MG63 (cell line): ENCODE data around the gene TMEM247. TPM values are rescaled to one million over a fixed set of nuclear protein-coding genes. Genes with fewer than 3 reads are reported as not detected.

Experiments used
- DNase-seq: peaks from one replicate; pipeline ENCODE4 v3.0.0-alpha.2; 2020
- H3K27me3 ChIP-seq: fragments of 250-450 bp; sonication (Bioruptor Pico); 2 replicates; pipeline ENCODE4 v1.5.1; 2020; ENCODE audit warnings: mild to moderate bottlenecking, moderate library complexity
- H3K36me3 ChIP-seq: fragments of 250-450 bp; sonication (Bioruptor Pico); 2 replicates; pipeline ENCODE4 v1.5.1; 2020; ENCODE audit warnings: mild to moderate bottlenecking, moderate library complexity
- H3K4me3 ChIP-seq: fragments of 250-450 bp; sonication (Bioruptor Pico); 2 replicates; pipeline ENCODE4 v1.5.1; 2020; ENCODE audit warnings: mild to moderate bottlenecking, moderate library complexity
- H3K9me3 ChIP-seq: fragments of 250-450 bp; sonication (Bioruptor Pico); 2 replicates; pipeline ENCODE4 v1.5.1; 2020; ENCODE audit warnings: mild to moderate bottlenecking, moderate library complexity
- total RNA-seq: library from RNA; depleted of rRNA; stranded (reverse); fragments of >200 nt; shearing (Covaris generic); gene quantifications from 2 replicates; pipeline ENCODE4 v1.2.3, GENCODE V29; 2014; ENCODE audit warnings: low replicate concordance

TMEM247 gene
- total RNA-seq, 1 experiment from 2014 or later = not detected

GRCh38 chr2:46495231-46496030 lies 16.1 kb downstream of the TMEM247 start:
- Histone ChIP-seq H3K4me3 (no peak overlapping the region), H3K9me3 (no peaks in the 10 kb centered on the region), H3K36me3 (no peaks in the 10 kb centered on the region), H3K27me3 (no peaks in the 10 kb centered on the region)
- DNase-seq = no peak

DNA sequence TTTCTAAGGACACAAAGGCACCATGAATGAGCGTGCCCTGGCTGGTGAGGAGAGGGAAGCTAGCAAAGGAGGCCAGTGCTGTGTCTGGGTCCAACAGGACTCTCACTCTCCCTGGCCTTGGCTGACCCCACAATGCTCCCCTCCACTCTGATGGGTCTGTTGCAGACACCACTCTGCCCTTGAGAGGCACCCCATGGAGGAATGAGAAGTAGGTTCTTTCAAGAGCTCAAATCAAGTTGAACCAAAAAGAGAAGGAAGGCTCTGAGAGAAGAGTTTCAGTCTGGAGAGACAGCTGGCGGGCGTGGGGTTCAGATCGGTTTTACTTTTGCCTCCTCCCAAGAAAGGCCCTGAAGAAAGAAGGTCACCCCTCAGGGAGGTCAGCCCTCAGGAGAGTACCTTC lies 18.4 kb downstream of the TMEM247 start:
- Histone ChIP-seq H3K9me3 (no peaks in the 10 kb centered on the region), H3K27me3 (no peaks in the 10 kb centered on the region), H3K36me3 (no peaks in the 10 kb centered on the region), H3K4me3 (no peak overlapping the region)
- DNase-seq = no peak

GRCh38 chr2:46498681-46499080 lies 19.3 kb downstream of the TMEM247 start:
- Histone ChIP-seq H3K27me3 (no peaks in the 10 kb centered on the region), H3K36me3 (no peaks in the 10 kb centered on the region), H3K9me3 (no peaks in the 10 kb centered on the region), H3K4me3 (no peak overlapping the region)
- DNase-seq = no peak

GRCh38 chr2:46499392-46499785 lies 20.0 kb downstream of the TMEM247 start:
- DNase-seq = no peak
- peak overlapping the region; percentile 55 for H3K4me3 ChIP-seq
- H3K36me3 ChIP-seq = no peaks in the 10 kb centered on the region
- no peaks in the 10 kb centered on the region for H3K9me3 ChIP-seq
- H3K27me3 ChIP-seq = no peaks in the 10 kb centered on the region

- no peak overlapping the region for H3K4me3 ChIP-seq
- no peak for DNase-seq
- no peaks in the 10 kb centered on the region for H3K27me3 ChIP-seq
- no peaks in the 10 kb centered on the region for H3K36me3 ChIP-seq
- H3K9me3 ChIP-seq = no peaks in the 10 kb centered on the region
Measured at GRCh38 chr2:46500801-46501200, 21.4 kb downstream of the TMEM247 start.

- Histone ChIP-seq H3K4me3 (no peak overlapping the region), H3K27me3 (no peaks in the 10 kb centered on the region), H3K9me3 (no peaks in the 10 kb centered on the region), H3K36me3 (no peaks in the 10 kb centered on the region)
- DNase-seq = no peak
Measured at GRCh38 chr2:46502291-46502885, 23.0 kb downstream of the TMEM247 start.

- Histone ChIP-seq H3K9me3 (no peaks in the 10 kb centered on the region), H3K4me3 (no peak overlapping the region), H3K27me3 (no peaks in the 10 kb centered on the region), H3K36me3 (no peaks in the 10 kb centered on the region)
- DNase-seq = no peak
Measured at GRCh38 chr2:46503686-46504085, 24.3 kb downstream of the TMEM247 start.

DNA sequence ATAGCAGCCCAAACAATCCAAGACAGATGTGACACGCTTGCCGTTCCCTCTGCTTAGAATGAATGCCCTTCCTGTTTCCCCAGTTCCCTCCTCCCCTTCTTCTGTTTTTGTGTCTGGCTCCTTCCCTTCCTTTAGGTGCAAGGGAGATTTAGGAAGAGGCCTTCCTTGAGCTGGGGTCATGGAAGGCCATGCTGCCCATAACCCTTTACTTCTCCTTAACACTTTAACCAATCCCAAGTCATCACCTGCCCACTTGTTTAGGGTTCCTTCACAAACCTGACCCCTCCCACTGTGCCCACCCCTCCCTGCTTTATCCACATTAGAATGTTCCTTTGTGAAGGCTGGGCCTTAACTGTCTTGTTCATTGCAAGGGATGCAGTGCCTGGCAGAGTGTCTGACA lies 24.9 kb downstream of the TMEM247 start:
- Histone ChIP-seq H3K4me3 (no peak overlapping the region), H3K9me3 (no peaks in the 10 kb centered on the region), H3K27me3 (no peaks in the 10 kb centered on the region), H3K36me3 (no peaks in the 10 kb centered on the region)
- no peak for DNase-seq

GRCh38 chr2:46504685-46505471 lies 25.5 kb downstream of the TMEM247 start:
- no peak overlapping the region for H3K4me3 ChIP-seq
- no peak for DNase-seq
- no peaks in the 10 kb centered on the region for H3K36me3 ChIP-seq
- H3K9me3 ChIP-seq = no peaks in the 10 kb centered on the region
- H3K27me3 ChIP-seq = no peaks in the 10 kb centered on the region

- H3K36me3 ChIP-seq = no peaks in the 10 kb centered on the region
- DNase-seq = no peak
- H3K27me3 ChIP-seq = no peaks in the 10 kb centered on the region
- no peak overlapping the region for H3K4me3 ChIP-seq
- H3K9me3 ChIP-seq = no peaks in the 10 kb centered on the region
Measured at GRCh38 chr2:46505472-46505783, 26.1 kb downstream of the TMEM247 start.

- DNase-seq = no peak
- Histone ChIP-seq H3K9me3 (no peaks in the 10 kb centered on the region), H3K36me3 (no peaks in the 10 kb centered on the region), H3K27me3 (no peaks in the 10 kb centered on the region), H3K4me3 (no peak overlapping the region)
Measured at GRCh38 chr2:46506131-46506706, 26.9 kb downstream of the TMEM247 start.

- Histone ChIP-seq H3K36me3 (no peaks in the 10 kb centered on the region), H3K9me3 (no peaks in the 10 kb centered on the region), H3K4me3 (no peak overlapping the region), H3K27me3 (no peaks in the 10 kb centered on the region)
- no peak for DNase-seq
Measured at GRCh38 chr2:46508312-46508711, 28.9 kb downstream of the TMEM247 start.

DNA sequence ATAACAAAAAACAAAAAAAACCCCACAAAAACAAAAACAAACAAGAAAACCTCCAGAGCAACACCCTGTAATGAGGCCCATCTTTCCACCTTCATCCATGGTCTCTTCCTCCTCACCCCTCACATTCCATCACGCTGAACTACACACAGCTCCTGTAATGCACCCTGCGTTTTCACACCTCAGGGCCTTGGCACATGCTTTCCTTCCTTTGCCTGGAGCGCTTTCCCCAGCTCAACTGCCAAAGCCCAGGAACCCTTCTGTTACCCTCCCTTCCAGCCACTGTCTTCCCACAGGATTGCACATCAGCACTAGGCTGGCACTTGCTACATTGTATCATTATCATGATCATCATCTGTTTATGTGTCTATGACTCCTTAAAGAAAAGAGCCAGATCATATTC lies 29.4 kb downstream of the TMEM247 start:
- Histone ChIP-seq H3K27me3 (no peaks in the 10 kb centered on the region), H3K4me3 (no peak overlapping the region)
- DNase-seq = no peak

GRCh38 chr2:46509804-46510203 lies 30.4 kb downstream of the TMEM247 start:
- DNase-seq = no peak
- peaks cover 1% of the 10 kb centered on the region; the same call in 1 of the 2 replicates for H3K9me3 ChIP-seq
- no peaks in the 10 kb centered on the region for H3K36me3 ChIP-seq
- H3K4me3 ChIP-seq = no peak overlapping the region
- no peaks in the 10 kb centered on the region for H3K27me3 ChIP-seq

More for the DNA sequence above, 29.4 kb downstream of the TMEM247 start:
- H3K36me3 ChIP-seq = no peaks in the 10 kb centered on the region
- H3K9me3 ChIP-seq = no peaks in the 10 kb centered on the region

DNA sequence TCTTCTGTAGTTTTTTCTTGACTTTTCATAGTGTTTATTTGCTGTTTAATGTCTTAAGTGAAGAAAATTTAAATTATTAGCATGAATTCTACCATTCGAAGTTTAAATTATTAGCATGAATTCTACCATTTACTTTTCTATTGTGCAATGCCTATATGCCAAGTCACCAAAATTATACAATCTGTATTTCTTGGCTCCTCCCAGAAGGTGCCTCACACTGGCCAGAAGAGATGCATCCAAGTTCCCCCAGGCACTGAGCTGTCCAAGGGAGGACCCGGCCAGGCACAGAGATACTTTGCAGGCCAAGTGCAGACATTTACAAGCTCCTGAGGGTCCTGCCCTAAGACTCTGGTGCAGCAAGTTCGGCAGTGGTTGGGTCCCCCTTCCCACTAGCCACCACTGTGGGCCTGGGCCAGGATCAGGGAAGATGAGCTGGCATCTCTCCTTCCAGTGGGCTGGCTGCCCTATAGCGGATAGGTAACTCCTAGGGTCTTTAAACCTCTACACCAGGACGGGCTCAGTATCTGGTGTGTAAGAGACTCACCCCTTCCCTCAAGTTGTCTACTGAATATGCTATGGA lies 31.3 kb downstream of the TMEM247 start:
- Histone ChIP-seq H3K36me3 (no peaks in the 10 kb centered on the region), H3K4me3 (no peak overlapping the region), H3K9me3 (peaks cover 10% of the 10 kb centered on the region), H3K27me3 (no peaks in the 10 kb centered on the region)
- DNase-seq = peak; percentile 24

- peaks cover 21% of the 10 kb centered on the region for H3K9me3 ChIP-seq
- no peak for DNase-seq
- H3K4me3 ChIP-seq = no peak overlapping the region
- no peaks in the 10 kb centered on the region for H3K27me3 ChIP-seq
- H3K36me3 ChIP-seq = no peaks in the 10 kb centered on the region
Measured at GRCh38 chr2:46512185-46512584, 32.8 kb downstream of the TMEM247 start.

GRCh38 chr2:46514738-46515137 lies 35.4 kb downstream of the TMEM247 start:
- Histone ChIP-seq H3K9me3 (peaks cover 21% of the 10 kb centered on the region), H3K27me3 (no peaks in the 10 kb centered on the region), H3K4me3 (no peak overlapping the region), H3K36me3 (no peaks in the 10 kb centered on the region)
- DNase-seq = no peak
